Myocyte (in vitro differentiated cells): ENCODE results near the gene SRSF3. TPM values are rescaled to one million over a fixed set of nuclear protein-coding genes. Genes with fewer than 3 reads are reported as not detected.
"Not testable (repeated sequence)": the region's sequence is repeated elsewhere in the genome, so short reads cannot be mapped to it uniquely, and the experiment has no call there.

Experiments
- DNase-seq: peaks from one replicate; pipeline ENCODE4 v3.0.0-alpha.2; 2012; ENCODE audit warnings: low read depth
- polyA plus RNA-seq: library from polyadenylated mRNA; unstranded; fragments of >200 nt; gene quantifications from one replicate; pipeline ENCODE4 v1.2.1, GENCODE V29; 2012; ENCODE audit warnings: missing spikeins
- total RNA-seq: library from RNA; depleted of rRNA; stranded (reverse); fragments of >200 nt; gene quantifications from 2 replicates; pipeline ENCODE4 v1.2.3, GENCODE V29; 2014

Gene SRSF3
- total RNA-seq, result 99.5 and 155 TPM in 2 replicates
- polyA plus RNA-seq, result 181 TPM

- DNase-seq, result peak; percentile 98
Observed at GRCh38 chr6:36594029-36594815, at the start of gene SRSF3. Gene SRSF3, plus strand, starts transcription at chr6:36594362. Its CDS starts 2,401 bp downstream, at chr6:36596763.

DNA sequence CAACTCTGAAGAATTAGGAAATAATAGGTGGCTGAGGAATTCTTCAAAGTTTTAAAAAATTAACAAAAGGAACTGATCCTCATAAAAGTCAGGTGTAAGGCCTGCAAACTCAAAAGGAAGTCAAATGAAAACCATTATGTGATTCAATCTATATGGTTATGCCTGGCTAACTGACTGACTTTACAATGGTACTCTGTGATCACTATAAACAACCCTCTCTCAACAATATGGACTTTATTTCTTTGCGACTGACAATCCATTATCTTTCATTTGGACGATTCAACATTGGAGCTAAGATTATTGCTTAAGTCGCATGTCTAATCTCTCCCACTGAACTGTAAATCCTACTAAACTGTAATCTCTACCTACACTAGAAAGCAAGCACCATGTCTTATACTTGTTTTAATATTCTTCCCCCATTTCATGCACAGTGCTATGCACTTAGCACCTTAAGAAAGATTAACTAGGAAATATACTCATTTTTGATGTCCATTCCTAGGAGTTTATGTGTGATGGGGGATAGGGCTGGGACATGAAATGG lies 48.3 kb upstream of the SRSF3 start:
- DNase-seq, result no peak

DNA sequence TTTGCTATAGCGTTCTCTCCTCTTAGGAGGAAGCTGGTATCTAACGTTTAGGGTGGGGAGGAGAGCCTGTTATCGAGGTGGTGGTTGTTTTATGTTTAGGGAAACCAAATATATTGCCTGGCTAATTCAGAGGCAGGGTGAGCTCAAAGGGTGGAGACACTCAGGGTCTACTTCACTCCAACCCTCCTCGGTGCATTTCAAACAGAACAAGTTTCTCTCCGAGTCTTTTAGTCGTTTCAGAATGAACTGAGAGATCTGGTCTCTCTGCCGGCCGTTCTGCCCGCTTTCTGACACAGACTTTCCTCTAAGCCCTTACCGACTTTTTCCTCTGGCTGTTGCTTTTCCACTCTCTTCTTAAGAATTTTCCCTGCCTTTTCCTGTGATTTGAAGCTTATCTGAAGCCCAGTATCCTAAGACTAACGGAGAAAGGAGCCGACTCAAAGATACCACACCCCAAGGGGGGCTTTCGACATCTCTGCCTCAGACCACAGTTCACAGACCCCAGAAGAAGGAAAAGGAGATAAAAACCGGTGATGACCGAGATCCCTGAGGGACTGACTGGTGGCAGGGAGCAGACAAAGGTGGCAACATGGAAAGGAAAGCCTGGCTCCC lies 47.7 kb upstream of the SRSF3 start:
- peak; percentile 38 for DNase-seq

DNA sequence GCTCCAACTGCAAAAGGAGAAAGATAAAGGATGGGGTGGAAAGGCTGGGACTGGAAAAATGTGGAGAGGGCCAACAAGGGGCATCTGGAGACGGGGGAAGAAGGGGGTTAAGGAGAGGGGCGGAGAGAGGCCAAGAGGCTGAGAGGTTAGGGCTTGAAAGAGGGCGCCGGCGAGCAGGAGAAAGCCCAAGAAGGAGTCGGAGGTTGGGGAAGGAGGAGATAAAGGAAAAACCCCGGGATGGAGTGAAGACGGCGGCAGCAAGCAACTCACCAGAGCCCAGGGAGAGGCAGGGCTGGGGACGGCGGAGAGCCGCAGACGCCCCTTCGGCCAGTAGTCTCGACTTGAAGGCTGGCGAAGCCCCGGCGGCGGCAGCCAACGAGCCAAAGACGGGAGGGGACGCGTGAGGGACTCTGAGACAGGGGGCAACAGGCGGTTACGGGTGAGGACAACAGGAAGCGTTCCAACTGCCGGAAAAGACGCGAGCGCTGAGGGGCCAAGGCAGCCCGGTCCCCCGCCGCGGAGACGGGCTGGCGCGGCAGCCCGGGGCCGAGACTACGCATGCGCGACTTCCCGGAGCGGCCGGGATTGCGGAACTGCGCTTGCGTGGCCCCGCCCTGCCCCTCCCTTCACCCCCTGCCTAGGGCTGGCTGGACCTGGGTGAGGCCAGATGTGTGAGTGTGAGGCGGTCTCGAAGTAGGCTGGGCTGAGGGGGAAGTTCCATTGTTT lies 47.1 kb upstream of the SRSF3 start, which contains the start of gene STK38:
TSS of gene STK38 (minus strand) at position 560 of the 726 bp plus-strand sequence. CDS start 7,277 bp downstream, outside the sequence.
- peak; percentile 83 for DNase-seq

- DNase-seq, result no peak
Observed at GRCh38 chr6:36547646-36548400, 46.3 kb upstream of the SRSF3 start.

GRCh38 chr6:36548401-36548743 lies 45.8 kb upstream of the SRSF3 start:
- DNase-seq, result no peak

DNA sequence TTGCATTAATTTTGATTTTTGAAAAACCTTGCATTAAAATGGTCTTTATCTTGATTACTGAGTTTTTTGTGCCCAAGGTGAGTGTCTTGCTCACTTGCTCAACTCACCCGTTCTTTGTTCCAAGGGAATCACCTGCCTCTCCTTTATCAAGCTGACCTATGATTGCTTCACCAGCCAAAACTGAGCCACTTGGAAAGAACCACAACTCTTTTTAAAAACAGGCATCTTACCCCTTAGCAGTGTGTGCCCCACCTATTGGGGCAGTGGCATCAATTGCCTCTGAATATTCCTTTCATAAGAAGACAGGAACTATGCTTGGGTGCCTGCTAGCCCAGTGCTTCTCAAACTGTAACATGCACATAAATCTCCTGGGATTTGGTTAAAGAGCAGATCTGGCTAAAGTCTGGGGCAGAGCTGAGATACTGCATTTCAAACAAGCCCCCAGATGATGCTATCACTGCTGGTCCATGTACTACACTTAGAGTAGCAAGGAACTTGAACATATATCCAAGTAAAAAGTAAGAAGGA lies 43.6 kb upstream of the SRSF3 start:
- no peak for DNase-seq

GRCh38 chr6:36555750-36556252 lies 38.4 kb upstream of the SRSF3 start:
- no peak for DNase-seq

GRCh38 chr6:36556281-36556680 lies 37.9 kb upstream of the SRSF3 start:
- DNase-seq, result no peak

DNA sequence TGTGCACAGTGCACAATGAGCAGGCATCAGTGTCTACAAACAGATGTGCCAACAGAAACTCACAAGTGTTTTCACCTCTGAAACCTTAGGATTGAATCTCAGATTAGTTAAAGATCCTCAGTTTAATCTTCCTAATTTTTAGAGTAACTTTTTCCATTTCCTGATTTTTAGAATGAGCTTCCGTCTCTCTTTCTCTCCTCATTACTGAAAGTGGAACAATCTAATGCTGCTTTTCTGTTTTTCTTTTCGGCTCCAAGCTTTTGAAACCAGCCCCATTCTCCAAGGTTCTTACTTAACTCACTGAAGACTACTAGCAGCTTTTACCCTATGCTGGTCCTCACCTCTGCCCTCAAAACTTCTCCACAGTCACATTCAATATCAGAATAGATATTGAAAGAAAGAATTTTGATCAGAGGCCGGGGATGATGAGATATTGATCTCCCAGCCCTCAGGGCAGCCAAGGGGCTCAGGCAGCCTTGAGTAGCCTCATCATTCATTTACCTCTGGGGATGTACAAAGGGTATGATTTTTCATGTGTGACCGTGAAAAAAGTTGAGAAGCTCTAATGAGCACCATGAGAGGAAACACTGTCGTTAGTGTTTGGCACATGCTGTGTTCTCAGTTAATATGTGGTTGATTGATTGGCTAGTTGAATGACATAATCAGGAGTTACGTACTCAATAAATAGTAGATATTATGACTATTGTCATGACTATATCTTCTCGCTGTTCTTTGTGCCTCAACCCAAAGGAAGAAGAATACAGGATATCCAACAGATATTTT lies 35.0 kb upstream of the SRSF3 start:
- no peak for DNase-seq

DNA sequence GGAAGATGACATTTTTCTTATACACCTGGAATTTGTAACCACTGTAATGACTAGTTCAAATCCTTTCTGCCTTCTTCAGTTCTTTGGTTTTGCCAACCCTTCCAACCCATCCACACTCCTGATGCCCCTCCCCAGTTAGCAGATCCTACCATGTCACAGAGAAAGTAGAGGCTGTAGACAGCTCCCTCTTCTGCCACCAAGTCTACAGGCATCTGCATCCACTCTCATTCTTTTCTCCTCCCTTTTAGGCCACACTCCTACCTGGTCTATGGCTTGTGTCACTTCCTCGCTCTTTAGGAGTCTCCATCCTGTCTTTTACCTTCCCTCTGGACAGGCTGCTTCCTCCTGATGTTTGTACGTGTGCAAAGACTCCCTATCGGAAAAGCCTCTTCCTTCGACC lies 33.3 kb upstream of the SRSF3 start:
- DNase-seq, result no peak

DNA sequence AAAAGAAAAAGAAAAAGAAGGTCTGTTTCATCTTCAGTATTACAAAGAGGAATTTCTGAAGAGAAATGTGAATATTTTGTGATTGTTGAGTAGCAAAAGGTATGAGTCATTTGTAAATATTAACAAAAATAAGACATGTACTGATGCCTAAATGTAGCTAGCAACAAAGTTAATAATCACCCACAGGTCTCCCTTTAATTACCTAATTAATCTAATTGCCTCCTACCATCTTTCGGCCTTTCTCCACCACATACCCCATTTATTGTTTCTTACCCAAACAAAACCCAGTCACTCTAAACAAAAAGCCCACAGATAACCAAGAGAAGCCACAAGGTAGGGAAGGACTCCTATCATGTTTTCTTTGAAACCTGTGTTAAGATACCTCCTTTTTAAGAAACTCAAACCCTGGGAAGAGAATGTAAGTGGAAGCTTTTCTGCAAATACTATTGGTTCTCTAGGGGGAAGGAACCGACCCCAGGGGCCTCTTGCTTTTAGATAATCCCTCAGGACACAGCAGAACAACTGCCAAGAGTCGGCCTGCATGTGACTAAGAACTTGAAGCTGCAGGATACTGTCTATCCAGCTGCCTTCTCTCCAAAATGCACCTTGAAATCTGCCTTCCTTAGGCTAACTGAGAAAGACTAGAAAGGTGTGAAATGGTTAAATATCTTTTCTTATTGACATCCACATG lies 30.8 kb upstream of the SRSF3 start:
- peak; percentile 27 for DNase-seq

GRCh38 chr6:36563928-36564284 lies 30.3 kb upstream of the SRSF3 start:
- DNase-seq, result no peak

GRCh38 chr6:36566418-36566905 lies 27.7 kb upstream of the SRSF3 start:
- DNase-seq, result no peak

DNA sequence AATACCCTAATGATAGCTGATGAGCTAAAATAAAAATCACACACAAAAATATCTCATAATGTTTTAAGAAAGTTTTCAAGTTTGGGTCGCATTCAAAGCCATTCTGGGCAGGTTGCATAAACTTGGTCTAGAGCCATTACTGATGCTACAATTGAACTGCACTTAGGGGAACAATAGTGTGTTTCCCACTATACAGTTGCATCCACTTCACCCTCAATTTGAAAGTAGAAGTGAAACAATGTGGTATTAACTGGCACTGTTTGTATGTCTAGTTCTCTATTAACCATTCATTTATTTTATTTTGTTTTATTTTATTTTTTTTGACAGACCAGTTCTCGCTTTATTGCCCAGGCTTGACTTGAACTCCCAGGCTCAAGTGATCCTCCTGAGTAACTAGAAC lies 23.9 kb upstream of the SRSF3 start:
- no peak for DNase-seq

- DNase-seq, result no peak
Observed at GRCh38 chr6:36571122-36572043, 22.8 kb upstream of the SRSF3 start.

DNA sequence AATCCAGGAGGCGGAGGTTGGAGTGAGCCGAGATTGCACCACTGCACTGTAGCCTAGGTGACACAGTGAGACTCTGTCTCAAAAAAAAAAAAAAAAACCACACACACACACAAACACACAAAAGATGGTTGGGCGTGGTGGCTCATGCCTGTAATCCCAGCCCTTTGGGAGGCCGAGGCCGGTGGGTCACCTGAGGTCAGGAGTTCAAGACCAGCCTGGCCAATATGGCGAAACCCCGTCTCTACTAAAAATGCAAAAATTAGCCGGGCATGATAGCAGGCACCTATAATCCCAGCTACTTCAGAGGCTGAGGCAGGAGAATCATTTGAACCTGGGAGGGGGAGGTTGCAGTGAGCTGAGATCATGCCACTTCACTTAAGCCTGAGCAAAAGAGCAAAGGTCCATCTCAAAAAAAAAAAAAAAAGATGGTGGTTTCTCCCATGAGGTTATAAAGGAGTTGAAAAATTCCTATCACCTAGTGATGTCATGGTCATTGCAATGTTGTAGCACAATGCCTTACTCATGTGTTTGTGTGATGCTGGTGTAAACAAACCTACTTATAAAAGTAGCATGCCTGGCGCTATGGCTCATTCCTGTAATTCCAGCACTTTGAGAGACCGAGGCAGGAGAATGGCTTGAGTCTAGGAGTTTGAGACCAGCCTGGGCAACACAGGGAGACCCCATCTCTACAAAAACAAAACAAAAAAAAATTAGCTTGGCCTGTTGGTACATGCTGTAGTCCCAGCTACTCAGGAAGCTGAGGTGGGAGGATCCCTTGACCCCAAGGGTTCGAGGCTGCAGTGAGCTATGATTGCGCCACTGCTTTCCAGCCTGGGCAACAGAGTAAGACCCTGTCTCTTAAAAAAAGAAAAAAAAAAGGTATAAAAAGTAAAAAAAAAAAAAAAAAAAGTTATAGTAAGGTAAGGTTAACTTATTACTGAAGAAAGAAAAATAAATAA lies 21.5 kb upstream of the SRSF3 start:
- DNase-seq, result not testable (repeated sequence)
